ENCODE measurements around the gene MED10. TPM values are rescaled to one million over a fixed set of nuclear protein-coding genes. Genes with fewer than 3 reads are reported as not detected.

The MED10 gene, protein sequence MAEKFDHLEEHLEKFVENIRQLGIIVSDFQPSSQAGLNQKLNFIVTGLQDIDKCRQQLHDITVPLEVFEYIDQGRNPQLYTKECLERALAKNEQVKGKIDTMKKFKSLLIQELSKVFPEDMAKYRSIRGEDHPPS
- 26.8 and 30.1 TPM in 2 replicates for total RNA-seq (2014; rRNA removed; shearing (Covaris generic))

DNA sequence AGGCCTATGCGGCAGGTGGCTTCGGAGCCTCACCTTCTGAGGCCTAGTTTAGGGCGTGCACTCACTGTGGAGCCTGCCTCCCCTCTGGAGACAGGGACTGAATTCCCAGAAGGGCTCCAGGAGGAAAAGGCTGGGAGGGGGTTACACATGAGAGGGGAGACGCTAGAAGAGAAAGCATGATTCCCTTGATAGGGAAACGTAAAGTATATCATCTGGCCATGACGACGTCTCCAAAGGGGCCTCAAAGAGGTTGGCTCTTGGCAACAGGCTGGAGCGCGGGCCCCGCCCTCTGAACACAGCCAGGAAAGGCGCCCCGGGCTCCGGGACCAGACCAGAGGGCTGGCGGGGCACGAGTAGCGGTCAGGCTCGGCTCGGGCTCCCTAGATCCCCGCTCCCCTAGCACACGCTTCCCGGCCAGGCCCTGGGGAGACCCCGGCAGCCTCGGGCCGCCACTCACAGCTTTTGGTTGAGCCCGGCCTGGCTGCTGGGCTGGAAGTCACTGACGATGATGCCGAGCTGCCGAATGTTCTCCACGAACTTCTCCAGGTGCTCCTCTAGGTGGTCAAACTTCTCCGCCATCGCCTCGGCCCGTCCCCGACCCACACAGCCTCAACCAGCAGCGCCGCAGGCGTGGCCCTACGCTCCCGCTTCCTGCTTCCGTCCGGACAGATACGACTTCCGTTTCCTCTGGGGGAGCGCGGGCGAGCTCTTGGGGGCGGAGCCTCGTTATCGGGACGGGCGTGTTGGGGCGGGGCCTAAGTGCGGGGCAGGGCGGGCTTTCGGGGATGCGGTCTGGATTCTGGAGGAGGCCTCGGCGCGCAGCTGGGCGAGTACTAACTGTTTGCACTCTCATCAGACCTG is at the start of gene MED10:
Gene MED10 (minus strand): TSS at position 643 of the 861 bp plus-strand sequence. CDS start 64 bp downstream, at position 579.
- peak within 1 kb of the TSS; percentile 89 for H3K4me3 ChIP-seq
- peak within 1 kb of the TSS; percentile 82 for H3K27ac ChIP-seq
- peak; percentile 85 to 98 for DNase-seq (ENCODE audit: low read depth in 1 of 2, low spot score in 2 of 2)
- H3K9me3 ChIP-seq (replicated peaks) = no peaks in the 10 kb centered on the region
- peaks cover 3% of the 10 kb centered on the region; the same call in 1 of the 2 replicates for H3K27me3 ChIP-seq (replicated peaks)
- peaks cover 13% of the 10 kb centered on the region for H3K4me1 ChIP-seq (replicated peaks)
- H3K36me3 ChIP-seq = peaks cover 51% of the 10 kb centered on the region

DNA sequence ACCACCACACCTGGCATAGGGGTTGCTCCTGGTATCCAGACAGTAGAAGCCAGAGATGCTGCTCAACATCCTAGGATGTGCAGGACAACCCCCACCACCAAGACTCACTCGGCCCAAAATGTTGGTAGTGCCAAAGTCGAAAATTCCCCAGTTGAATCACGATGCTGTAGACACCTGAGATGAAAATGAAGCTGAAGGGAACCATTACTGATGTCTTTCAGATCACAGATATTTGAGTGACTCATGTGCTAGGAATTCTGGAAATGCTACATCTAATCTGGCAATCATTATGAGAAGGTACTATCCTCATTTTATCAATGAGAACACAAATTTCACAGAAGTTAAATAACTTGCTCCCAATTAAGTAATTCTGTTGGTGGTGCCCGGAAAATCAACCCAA is 49.3 kb upstream of the MED10 start:
- 0 out of 2 replicates have a peak, but pooled peaks cover 5% of the 10 kb centered on the region for H3K27me3 ChIP-seq (replicated peaks)
- no peak for DNase-seq (ENCODE audit: low read depth in 1 of 2, low spot score in 2 of 2)

DNA sequence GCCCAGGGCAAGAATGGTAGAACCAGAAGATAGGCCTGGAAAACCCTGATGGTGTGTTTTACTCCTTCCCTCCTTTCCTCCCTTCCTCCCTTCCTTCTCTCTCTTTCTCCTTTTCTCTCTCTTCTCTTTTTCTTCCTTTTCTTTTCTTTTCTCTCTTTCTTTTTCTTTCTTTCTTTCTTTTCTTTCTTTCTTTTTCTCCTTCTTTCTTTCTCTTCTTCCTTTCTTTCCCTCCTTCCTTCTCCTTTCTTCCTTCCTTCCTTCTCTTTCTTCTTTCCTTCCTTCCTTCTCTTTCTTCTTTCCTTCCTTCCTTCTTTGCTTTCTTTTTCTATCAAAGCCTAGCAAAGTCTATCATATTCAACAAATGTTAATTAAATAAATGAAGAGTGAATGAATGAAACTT is 46.4 kb upstream of the MED10 start:
- H3K27me3 ChIP-seq (replicated peaks) = peaks cover 5% of the 10 kb centered on the region
- H3K36me3 ChIP-seq = no peaks in the 10 kb centered on the region
- H3K9me3 ChIP-seq (replicated peaks) = no peaks in the 10 kb centered on the region
- H3K27ac ChIP-seq = no peak overlapping the region
- H3K4me3 ChIP-seq = no peak overlapping the region
- no peaks in the 10 kb centered on the region for H3K4me1 ChIP-seq (replicated peaks)
- DNase-seq (ENCODE audit: low read depth in 1 of 2, low spot score in 2 of 2) = no peak

More for the DNA sequence above, 49.3 kb upstream of the MED10 start:
- Histone ChIP-seq H3K4me1 (replicated peaks) (no peaks in the 10 kb centered on the region), H3K27ac (no peak overlapping the region), H3K4me3 (no peak overlapping the region), H3K36me3 (no peaks in the 10 kb centered on the region), H3K9me3 (replicated peaks) (no peaks in the 10 kb centered on the region)

DNA sequence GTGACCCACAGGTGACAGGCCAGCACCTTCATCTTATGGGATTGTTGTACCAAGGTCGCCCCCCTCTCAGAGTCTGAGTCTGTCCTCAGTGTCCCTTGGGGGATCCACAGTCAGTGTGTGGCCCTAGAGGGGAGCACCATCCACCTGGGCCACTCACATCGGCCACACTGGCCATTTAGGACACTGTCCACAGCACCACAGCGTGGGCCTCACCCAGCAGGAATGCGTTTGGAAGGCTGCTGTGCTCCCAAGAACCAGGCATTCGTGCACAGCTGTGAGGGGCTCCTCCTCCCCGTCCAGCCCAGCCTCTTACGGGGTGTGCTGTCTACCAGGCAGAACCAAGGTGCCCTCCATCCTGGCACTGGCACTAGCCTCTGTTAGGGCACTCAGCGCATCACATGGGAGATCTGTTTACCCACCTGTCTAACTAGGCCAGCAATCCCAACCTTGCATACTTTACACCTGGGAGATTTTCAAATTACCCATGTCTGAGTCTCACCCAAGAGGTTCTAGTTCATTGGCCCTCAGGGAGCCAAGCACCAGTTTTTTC is 45.8 kb upstream of the MED10 start:
- H3K27ac ChIP-seq = no peak overlapping the region
- no peak for DNase-seq (ENCODE audit: low read depth in 1 of 2, low spot score in 2 of 2)
- H3K36me3 ChIP-seq = no peaks in the 10 kb centered on the region
- H3K4me3 ChIP-seq = no peak overlapping the region
- H3K9me3 ChIP-seq (replicated peaks) = no peaks in the 10 kb centered on the region
- H3K4me1 ChIP-seq (replicated peaks) = no peaks in the 10 kb centered on the region
- peaks cover 5% of the 10 kb centered on the region for H3K27me3 ChIP-seq (replicated peaks)

DNA sequence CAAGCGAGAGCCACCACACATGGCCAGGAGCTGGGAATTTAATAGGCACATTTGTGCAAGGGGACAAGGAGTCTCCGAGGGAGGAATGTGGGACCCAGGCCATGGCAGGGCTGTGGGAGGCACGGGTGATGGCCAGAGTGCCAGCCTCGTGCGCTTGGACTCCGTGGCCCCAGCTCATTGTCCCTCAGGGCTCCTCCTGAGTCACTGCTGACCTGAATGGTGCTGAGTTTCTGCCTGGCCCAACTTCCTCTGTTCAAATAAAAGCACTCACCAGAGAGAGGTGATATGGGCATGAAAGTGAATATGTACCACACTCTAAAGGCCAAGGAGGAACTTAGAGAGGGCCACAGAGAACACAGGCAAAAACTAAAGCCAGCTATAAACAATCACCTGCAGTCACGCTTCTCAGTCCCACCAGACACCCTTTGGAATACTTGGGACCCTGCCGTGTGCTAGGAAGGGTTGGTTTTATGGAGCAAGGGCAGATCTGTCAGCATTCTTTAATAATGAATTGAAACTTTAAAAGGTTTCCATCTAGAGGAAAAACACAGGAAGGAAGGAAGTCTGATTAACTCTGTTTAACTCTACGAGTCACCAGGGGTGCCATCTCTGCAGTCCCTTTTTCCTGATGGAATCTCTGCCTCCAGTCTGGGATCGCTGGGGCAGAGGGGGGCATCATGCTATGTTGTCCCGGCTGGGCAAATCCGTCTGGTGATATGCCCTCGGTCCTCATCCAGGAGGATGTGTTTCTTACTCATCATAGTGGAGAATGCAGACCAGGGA is 45.2 kb upstream of the MED10 start:
- Histone ChIP-seq H3K27ac (no peak overlapping the region), H3K9me3 (replicated peaks) (no peaks in the 10 kb centered on the region), H3K27me3 (replicated peaks) (peaks cover 5% of the 10 kb centered on the region), H3K4me3 (no peak overlapping the region), H3K4me1 (replicated peaks) (no peaks in the 10 kb centered on the region), H3K36me3 (no peaks in the 10 kb centered on the region)
- no peak for DNase-seq (ENCODE audit: low read depth in 1 of 2, low spot score in 2 of 2)

DNA sequence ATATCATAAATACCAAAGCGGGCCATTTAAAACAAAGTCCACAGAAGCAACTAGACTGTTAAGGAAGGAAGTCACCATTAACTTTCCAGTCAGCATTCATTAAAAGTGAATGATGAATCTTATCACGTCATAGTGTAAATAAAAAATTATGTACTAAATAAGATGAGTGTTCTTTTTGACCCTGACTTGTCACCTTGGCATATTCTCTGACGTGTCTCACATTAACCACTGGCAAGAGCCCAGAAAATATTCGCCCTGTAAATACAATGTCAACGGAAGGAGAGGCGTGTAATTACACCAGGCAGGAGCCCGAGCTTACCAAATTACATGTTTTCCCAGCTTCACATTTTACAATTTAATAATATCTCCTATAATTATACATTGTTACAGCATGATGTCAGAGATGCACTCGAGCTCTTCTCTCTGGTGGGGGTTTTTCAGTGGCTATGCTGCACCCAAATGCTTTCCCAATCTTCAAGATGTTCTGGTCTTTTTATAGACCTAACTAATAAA is 41.0 kb upstream of the MED10 start:
- H3K9me3 ChIP-seq (replicated peaks) = no peaks in the 10 kb centered on the region
- no peak overlapping the region for H3K4me3 ChIP-seq
- no peak overlapping the region for H3K27ac ChIP-seq
- DNase-seq (ENCODE audit: low read depth in 1 of 2, low spot score in 2 of 2) = no peak
- peaks cover under 1% of the 10 kb centered on the region for H3K27me3 ChIP-seq (replicated peaks)
- H3K36me3 ChIP-seq = no peaks in the 10 kb centered on the region
- H3K4me1 ChIP-seq (replicated peaks) = no peaks in the 10 kb centered on the region

DNA sequence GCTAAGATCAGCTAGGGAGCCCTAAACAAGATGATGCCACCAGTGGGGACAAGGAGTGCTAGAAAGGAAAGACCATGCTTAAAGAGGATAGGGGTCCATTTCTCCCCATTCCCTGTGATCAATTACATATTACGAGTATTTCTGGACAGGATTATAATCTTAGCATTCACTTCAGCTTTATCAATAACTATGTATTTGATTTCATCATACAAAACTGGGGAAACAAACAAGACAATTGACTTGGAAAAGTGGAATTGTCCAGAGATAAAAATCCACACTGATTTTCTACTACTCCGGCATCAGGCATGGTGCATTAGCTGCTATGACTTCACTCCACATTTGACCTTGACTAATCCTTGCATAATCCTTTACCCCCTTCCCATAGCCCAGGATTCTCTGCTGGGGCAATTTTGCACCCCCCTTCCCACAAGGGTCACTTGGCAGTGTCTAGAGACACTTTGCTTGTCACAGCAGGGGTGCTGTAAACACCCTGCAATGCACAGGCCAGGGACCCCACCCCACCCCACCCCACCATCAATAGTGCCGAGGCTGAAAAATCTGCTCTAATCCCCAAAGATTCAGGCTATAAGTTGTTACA is 40.4 kb upstream of the MED10 start:
- Histone ChIP-seq H3K9me3 (replicated peaks) (no peaks in the 10 kb centered on the region), H3K27me3 (replicated peaks) (peaks cover 4% of the 10 kb centered on the region), H3K4me1 (replicated peaks) (no peaks in the 10 kb centered on the region), H3K27ac (no peak overlapping the region), H3K36me3 (no peaks in the 10 kb centered on the region), H3K4me3 (no peak overlapping the region)
- no peak for DNase-seq (ENCODE audit: low read depth in 1 of 2, low spot score in 2 of 2)

DNA sequence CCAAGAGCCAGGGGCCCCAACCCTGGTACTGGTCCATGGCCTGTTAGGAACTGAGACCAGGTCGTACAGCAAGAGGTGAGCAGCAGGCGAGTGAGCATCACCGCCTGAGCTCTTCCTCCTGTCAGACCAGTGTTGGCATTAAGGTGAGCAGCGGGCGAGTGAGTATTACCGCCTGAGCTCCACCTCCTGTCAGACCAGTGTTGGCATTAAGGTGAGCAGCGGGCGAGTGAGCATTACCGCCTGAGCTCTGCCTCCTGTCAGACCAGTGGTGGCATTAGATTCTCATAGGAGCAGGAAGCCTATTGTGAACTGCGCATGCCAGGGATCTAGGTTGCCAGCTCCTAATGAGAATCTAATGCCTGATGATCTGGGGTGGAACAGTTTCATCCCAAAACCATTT is 39.3 kb upstream of the MED10 start:
- no peak overlapping the region for H3K27ac ChIP-seq
- DNase-seq (ENCODE audit: low read depth in 1 of 2, low spot score in 2 of 2) = no peak
- H3K4me1 ChIP-seq (replicated peaks) = no peaks in the 10 kb centered on the region
- peaks cover 4% of the 10 kb centered on the region for H3K27me3 ChIP-seq (replicated peaks)
- no peaks in the 10 kb centered on the region for H3K9me3 ChIP-seq (replicated peaks)
- no peak overlapping the region for H3K4me3 ChIP-seq
- no peaks in the 10 kb centered on the region for H3K36me3 ChIP-seq

DNA sequence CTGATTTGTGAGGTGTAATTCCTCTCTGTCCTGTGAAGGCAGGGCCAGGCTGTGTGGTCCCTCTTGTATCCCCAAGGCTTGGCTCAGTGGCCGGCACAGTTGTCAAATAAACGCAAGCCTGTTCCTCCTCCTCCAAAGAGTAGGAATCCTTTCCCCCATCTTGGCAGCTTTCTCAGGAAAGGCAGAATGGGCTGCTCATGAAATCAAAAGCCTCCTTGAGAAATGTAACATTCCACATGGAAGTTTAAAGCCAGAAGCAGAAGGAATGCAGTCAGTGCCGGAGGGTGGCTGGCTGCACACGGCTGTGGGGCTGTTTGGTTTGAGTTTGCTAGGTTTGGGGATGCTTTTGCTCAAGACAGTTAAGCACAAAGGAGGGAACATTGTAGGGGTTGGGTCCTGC is 34.5 kb upstream of the MED10 start:
- Histone ChIP-seq H3K36me3 (no peaks in the 10 kb centered on the region), H3K4me3 (no peak overlapping the region)
- no peak for DNase-seq (ENCODE audit: low read depth in 1 of 2, low spot score in 2 of 2)

DNA sequence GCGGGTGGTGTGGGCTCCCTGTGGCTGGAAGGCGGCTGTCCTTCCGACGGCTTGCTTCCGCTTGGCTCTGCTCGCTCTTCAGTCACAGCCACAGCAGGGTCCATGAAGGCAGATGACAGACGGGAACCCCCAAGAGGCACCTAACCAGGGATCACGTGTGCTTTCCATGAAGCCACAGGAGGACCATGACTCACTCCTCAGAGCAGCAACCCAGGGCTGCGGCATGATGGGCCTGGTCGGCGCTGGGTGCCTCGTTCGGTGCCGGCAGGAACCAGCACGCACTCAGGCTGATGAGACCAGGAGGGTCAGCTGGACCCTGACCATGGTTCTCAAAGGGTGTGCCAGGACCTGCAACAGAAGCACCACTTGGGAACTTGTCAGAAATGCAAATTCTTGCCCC is 32.8 kb upstream of the MED10 start:
- Histone ChIP-seq H3K36me3 (no peaks in the 10 kb centered on the region), H3K4me1 (replicated peaks) (no peaks in the 10 kb centered on the region), H3K27me3 (replicated peaks) (peaks cover 7% of the 10 kb centered on the region; the same call in 1 of the 2 replicates), H3K9me3 (replicated peaks) (no peaks in the 10 kb centered on the region), H3K4me3 (no peak overlapping the region), H3K27ac (no peak overlapping the region)
- DNase-seq (ENCODE audit: low read depth in 1 of 2, low spot score in 2 of 2) = no peak

More for the DNA sequence above, 34.5 kb upstream of the MED10 start:
- Histone ChIP-seq H3K9me3 (replicated peaks) (no peaks in the 10 kb centered on the region), H3K27me3 (replicated peaks) (peaks cover 6% of the 10 kb centered on the region; the same call in 1 of the 2 replicates), H3K27ac (no peak overlapping the region), H3K4me1 (replicated peaks) (no peaks in the 10 kb centered on the region)

DNA sequence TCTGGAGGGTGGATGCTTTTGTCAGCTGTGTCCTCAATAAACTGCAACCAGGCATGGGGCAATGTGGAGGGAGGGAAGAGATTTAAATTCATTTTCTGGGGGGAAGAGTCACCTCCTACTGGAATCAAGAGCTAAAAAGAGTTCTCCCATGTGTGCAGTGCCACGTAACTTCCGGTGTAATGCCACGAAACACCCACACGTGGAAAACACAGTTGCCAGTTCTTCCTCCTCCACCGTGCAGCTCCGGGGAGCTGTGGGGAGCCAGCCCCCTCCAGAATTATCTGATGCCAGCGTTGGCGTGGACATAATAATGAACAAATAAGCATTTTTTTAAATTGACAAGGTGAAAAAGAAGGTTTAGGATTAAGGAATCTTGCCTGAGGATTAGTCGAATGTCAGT is 32.1 kb upstream of the MED10 start:
- DNase-seq (ENCODE audit: low read depth in 1 of 2, low spot score in 2 of 2) = no peak
- Histone ChIP-seq H3K27me3 (replicated peaks) (peaks cover 7% of the 10 kb centered on the region; the same call in 1 of the 2 replicates), H3K4me3 (no peak overlapping the region), H3K27ac (no peak overlapping the region), H3K4me1 (replicated peaks) (no peaks in the 10 kb centered on the region), H3K36me3 (no peaks in the 10 kb centered on the region), H3K9me3 (replicated peaks) (no peaks in the 10 kb centered on the region)

DNA sequence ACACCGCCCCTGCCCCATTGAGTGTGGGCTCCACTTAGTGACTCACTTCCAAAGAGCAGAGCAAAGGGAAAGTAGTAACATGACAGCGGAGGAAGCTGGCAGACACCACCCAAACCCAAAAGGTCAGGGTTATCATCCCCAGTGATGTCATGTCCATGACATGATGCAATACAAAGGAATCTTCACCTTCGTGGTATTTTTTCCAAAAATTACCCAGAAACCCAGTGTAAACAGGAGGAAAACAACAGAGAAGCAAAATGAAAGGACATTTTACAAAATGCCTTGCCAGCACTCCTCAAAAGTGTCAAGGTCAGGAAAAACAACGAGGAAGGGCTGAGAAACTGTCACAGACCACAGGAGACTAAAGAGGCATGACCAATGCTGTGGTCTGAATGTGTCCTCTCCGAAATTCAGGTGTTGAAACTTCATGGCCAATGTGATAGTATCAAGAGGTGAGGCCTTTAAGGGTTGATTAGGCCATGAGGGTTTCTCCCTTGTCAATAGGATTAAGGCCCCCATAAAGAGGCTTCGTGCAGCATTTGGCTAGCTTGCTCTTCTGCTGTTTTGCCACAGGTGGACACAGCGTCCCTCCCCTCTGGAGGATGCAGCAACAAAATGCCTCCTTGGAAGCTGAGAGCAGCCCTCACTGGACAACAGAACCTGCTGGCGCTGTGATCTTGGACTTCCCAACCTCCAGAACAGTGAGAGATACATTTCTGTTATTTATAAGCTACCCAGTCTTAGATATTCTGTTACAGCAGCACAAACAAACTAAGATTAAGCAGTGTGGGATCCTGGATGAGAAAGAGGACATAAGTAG is 30.5 kb upstream of the MED10 start:
- no peak overlapping the region for H3K4me3 ChIP-seq
- H3K36me3 ChIP-seq = no peaks in the 10 kb centered on the region
- H3K27me3 ChIP-seq (replicated peaks) = 0 out of 2 replicates have a peak, but pooled peaks cover 3% of the 10 kb centered on the region
- H3K9me3 ChIP-seq (replicated peaks) = no peaks in the 10 kb centered on the region
- no peaks in the 10 kb centered on the region for H3K4me1 ChIP-seq (replicated peaks)
- no peak for DNase-seq (ENCODE audit: low read depth in 1 of 2, low spot score in 2 of 2)
- H3K27ac ChIP-seq = no peak overlapping the region
